Measurements from ENCODE around the gene ARSB. TPM values are rescaled to one million over a fixed set of nuclear protein-coding genes. Genes with fewer than 3 reads are reported as not detected.
A peak's percentile ranks its signal among the peaks of the same experiment; 100 is the strongest.
"Not testable (repeated sequence)": the region's sequence is repeated elsewhere in the genome, so short reads cannot be mapped to it uniquely, and the experiment has no call there.

Gene ARSB
- polyA plus RNA-seq, 4 donors, result 0.54 to 17.9 (median 1.9) TPM

DNA sequence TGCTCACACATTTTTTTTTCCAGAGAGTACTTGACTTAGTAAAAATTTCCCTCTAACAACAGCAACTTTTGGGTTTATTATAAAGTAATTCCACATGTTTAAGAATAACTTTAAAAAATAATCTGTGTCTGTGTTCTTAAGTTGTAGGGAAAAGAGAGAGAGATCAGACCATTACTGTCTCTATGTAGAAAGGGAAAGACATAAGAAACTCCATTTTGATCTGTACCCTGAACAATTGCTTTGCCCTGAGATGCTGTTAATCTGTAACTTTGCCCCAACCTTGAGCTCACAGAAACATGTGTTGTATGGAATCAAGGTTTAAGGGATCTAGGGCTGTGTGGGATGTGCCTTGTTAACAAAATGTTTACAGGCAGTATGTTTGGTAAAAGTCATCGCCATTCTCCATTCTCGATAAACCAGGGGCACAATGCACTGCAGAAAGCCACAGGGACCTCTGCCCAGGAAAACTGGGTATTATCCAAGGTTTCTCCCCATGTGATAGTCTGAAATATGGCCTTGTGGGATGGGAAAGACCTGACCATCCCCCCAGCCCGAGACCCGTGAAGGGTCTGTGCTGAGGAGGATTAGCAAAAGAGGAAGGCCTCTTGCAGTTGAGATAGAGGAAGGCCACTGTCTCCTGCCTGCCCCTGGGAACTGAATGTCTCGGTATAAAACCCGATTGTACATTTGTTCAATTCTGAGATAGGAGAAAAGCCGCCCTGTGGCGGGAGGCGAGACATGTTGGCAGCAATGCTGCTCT lies 75.7 kb downstream of the ARSB start:
- H3K4me1 ChIP-seq (ENCODE audit: control insufficient read depth in 3 of 3, insufficient read depth in 2 of 3, low read depth in 1 of 3, low read length in 2 of 3), result peaks cover 0 to 42% (median 16%) of the 10 kb centered on the region in 3 donors
- H3K4me3 ChIP-seq (ENCODE audit: low read depth in 1 of 3, low read length in 3 of 3); H3K27me3 ChIP-seq (ENCODE audit: control insufficient read depth in 3 of 3, insufficient read depth in 3 of 3, low read length in 3 of 3); FAIRE-seq; H3K9me3 ChIP-seq (ENCODE audit: control insufficient read depth in 2 of 2, insufficient read depth in 1 of 2, low read depth in 1 of 2, low read length in 1 of 2); DNase-seq; H3K36me3 ChIP-seq (ENCODE audit: control insufficient read depth in 3 of 3, insufficient read depth in 2 of 3, low read depth in 1 of 3, low read length in 3 of 3): not testable (repeated sequence)
- WGBS, 3 donors, result 83 to 94% (median 90%) methylated on average over 5 to 7 of the region's 9 CpGs
- H3K27ac ChIP-seq (ENCODE audit: low read depth in 1 of 3, low read length in 2 of 3), result peak overlapping the region in 1 of 3 donors; percentile 55

DNA sequence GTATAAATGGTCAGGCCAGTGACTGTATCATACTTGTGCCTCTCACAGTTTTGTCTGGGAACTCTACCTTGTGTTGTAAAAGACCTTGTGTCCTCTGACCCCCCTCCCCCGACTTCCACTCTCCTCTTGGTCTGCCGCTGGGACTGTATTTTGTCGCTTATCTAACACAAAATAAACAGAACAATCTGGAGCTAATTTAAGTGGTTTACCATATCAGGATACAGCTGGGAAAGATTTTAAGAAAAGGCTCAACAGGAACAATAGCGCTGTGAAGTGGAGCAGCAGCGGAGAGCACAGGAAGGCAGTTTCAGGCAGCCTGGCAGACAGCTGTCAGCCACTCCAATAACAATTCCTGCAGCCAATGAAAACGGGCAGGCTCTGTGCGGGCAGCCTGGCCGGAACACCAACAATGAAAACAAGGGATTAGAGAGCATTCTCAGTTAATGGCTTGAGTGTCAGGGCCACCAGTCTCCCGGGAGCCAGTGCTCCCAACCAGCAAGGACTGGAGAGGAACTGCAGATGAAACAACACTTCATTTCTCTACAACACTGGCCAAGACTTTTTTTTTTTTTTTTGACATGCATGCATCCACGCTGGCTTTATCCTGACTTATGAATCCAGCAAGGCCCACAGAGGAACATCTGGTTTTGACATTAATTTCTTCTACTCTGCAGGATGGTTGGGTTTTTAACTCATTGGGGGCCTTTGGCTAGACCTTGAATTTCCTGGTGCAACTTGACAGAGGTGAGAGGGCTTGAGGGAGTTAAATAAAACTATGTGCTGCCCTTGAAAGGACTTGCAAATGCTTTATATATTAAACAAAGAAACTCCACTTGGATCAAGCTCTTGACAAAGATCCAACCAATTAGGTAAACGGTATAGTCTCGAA lies 76.7 kb downstream of the ARSB start:
- Histone ChIP-seq H3K9me3 (ENCODE audit: control insufficient read depth in 2 of 2, insufficient read depth in 1 of 2, low read depth in 1 of 2, low read length in 1 of 2) (no peaks in the 10 kb centered on the region), H3K4me1 (ENCODE audit: control insufficient read depth in 3 of 3, insufficient read depth in 2 of 3, low read depth in 1 of 3, low read length in 2 of 3) (peaks cover 0 to 42% (median 16%) of the 10 kb centered on the region in 3 donors), H3K36me3 (ENCODE audit: control insufficient read depth in 3 of 3, insufficient read depth in 2 of 3, low read depth in 1 of 3, low read length in 3 of 3) (no peaks in the 10 kb centered on the region), H3K27ac (ENCODE audit: low read depth in 1 of 3, low read length in 2 of 3) (peak overlapping the region in 2 of 3 donors; percentile 55 to 71), H3K27me3 (ENCODE audit: control insufficient read depth in 3 of 3, insufficient read depth in 3 of 3, low read length in 3 of 3) (no peaks in the 10 kb centered on the region), H3K4me3 (ENCODE audit: low read depth in 1 of 3, low read length in 3 of 3) (peak overlapping the region in 1 of 3 donors; percentile 8)
- DNase-seq, result peak; percentile 45 to 69
- 13 to 22% (median 19%) methylated on average over 12 of the region's 12 CpGs for WGBS, 3 donors
- no peak for FAIRE-seq

DNA sequence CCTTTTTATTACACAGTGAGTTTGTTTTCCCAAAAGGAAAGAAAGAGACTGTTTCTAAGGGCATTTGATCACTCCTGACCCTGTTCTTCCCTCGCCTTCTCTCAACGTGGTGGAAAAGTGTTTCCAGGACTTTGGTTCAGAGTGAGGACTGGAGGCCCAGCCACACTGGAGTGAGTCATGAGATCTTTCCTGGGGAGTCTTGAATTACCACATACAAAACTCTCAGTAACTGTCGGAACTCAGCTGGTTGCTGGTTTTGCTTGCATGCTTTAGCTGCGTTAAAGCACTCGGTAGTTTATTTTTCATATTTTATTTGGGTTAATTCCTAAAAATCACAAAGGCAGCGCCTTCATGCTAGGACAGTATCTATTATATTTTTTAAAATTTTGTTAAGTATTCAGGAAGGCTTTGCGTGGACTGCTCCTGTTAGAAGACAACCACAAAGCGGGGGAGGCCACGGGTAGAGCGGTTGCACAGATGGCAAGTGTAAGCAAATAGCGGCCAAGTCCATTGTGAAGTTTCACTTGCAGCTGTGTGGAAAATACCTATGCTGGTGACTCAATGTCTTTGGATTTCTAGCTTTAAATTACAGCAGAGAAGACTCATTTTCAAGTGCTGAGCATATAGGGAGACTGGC lies 77.7 kb downstream of the ARSB start:
- peak overlapping the region in 2 of 3 donors; percentile 55 to 71 for H3K27ac ChIP-seq (ENCODE audit: low read depth in 1 of 3, low read length in 2 of 3)
- no peak for FAIRE-seq

DNA sequence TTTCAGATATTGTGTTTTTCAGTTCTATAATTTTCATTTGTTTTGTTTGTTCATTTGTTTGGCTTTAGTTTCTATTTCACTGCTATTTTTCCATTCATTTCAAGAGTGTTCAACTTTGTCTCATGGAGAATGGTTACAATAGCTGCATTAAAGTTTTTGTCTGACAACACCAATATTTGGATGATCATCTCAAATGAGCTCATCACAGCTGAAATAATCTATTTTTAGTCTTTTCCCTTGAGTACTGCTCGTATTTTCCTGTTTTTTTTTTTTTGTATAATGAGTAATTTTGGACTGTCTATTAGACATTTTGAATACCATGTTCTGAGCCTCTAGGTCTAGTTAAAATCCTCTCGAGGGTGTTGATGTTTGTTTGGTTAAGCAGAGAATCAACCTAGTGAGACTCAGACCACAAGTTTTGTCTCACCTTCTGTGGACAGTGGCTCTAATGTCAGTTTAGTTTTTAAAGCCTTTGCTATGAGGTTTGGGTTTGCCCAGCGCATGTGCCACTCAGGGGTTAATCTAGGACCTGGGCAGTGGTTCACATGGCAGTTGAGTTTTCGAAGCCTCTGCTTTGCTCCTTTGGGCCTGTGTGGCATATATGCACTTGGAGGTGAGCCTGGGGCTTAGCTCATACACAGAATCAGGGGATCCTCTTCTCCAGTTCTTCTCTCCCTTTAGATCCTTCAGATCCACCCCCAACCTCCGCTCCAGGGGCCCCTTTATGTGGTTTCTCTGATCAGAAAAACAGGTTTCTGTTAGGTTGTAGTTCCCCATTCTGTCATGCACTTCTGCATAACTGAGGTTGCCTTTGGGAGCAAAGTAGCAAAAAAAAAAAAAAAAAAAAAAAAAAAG lies 79.8 kb downstream of the ARSB start:
- H3K4me3 ChIP-seq (ENCODE audit: low read depth in 1 of 3, low read length in 3 of 3), result no peak overlapping the region
- no peak for FAIRE-seq

More for the DNA sequence above, 77.7 kb downstream of the ARSB start:
- Histone ChIP-seq H3K36me3 (ENCODE audit: control insufficient read depth in 3 of 3, insufficient read depth in 2 of 3, low read depth in 1 of 3, low read length in 3 of 3) (no peaks in the 10 kb centered on the region), H3K4me3 (ENCODE audit: low read depth in 1 of 3, low read length in 3 of 3) (no peak overlapping the region), H3K27me3 (ENCODE audit: control insufficient read depth in 3 of 3, insufficient read depth in 3 of 3, low read length in 3 of 3) (no peaks in the 10 kb centered on the region), H3K4me1 (ENCODE audit: control insufficient read depth in 3 of 3, insufficient read depth in 2 of 3, low read depth in 1 of 3, low read length in 2 of 3) (peaks cover 0 to 40% (median 16%) of the 10 kb centered on the region in 3 donors), H3K9me3 (ENCODE audit: control insufficient read depth in 2 of 2, insufficient read depth in 1 of 2, low read depth in 1 of 2, low read length in 1 of 2) (no peaks in the 10 kb centered on the region)
- 60 to 83% (median 78%) methylated on average over 11 of the region's 11 CpGs for WGBS, 3 donors
- peak in 1 of 2 donors; percentile 64 for DNase-seq

DNA sequence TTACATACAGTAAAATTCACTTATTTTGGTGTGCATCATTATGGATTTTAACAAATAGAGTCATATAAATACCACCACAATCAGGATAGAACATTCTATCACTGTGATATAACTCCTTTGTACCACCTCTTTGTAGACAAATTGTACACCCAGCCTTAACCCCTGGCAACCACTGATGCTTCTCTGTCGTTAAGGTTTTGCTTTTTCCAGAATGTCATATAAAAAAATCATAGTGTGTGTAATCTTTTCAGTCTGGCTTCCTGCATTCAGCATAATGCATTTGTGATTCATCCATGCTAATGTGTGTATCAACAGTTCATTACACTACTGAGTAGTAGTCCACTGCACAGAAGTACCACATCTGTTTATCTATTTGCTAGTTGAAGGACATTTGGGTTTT lies 81.2 kb downstream of the ARSB start:
- H3K27me3 ChIP-seq (ENCODE audit: control insufficient read depth in 3 of 3, insufficient read depth in 3 of 3, low read length in 3 of 3), result no peaks in the 10 kb centered on the region
- WGBS, 3 donors, result 57 to 67% (median 66%) methylated on average over 1 of the region's 1 CpG
- peaks cover 0 to 26% (median 14%) of the 10 kb centered on the region in 3 donors for H3K4me1 ChIP-seq (ENCODE audit: control insufficient read depth in 3 of 3, insufficient read depth in 2 of 3, low read depth in 1 of 3, low read length in 2 of 3)
- no peak overlapping the region for H3K27ac ChIP-seq (ENCODE audit: low read depth in 1 of 3, low read length in 2 of 3)
- FAIRE-seq, result no peak
- no peak for DNase-seq
- H3K9me3 ChIP-seq (ENCODE audit: control insufficient read depth in 2 of 2, insufficient read depth in 1 of 2, low read depth in 1 of 2, low read length in 1 of 2), result peaks cover 0 to 9% of the 10 kb centered on the region in 2 donors
- H3K36me3 ChIP-seq (ENCODE audit: control insufficient read depth in 3 of 3, insufficient read depth in 2 of 3, low read depth in 1 of 3, low read length in 3 of 3), result no peaks in the 10 kb centered on the region
- no peak overlapping the region for H3K4me3 ChIP-seq (ENCODE audit: low read depth in 1 of 3, low read length in 3 of 3)

More for the DNA sequence above, 79.8 kb downstream of the ARSB start:
- H3K4me1 ChIP-seq (ENCODE audit: control insufficient read depth in 3 of 3, insufficient read depth in 2 of 3, low read depth in 1 of 3, low read length in 2 of 3), result peaks cover 0 to 36% (median 16%) of the 10 kb centered on the region in 3 donors
- H3K27ac ChIP-seq (ENCODE audit: low read depth in 1 of 3, low read length in 2 of 3), result no peak overlapping the region
- H3K36me3 ChIP-seq (ENCODE audit: control insufficient read depth in 3 of 3, insufficient read depth in 2 of 3, low read depth in 1 of 3, low read length in 3 of 3), result no peaks in the 10 kb centered on the region
- peaks cover 0 to 3% of the 10 kb centered on the region in 2 donors for H3K9me3 ChIP-seq (ENCODE audit: control insufficient read depth in 2 of 2, insufficient read depth in 1 of 2, low read depth in 1 of 2, low read length in 1 of 2)
- WGBS, 3 donors, result 74 to 82% (median 78%) methylated on average over 5 of the region's 5 CpGs
- DNase-seq, result no peak
- no peaks in the 10 kb centered on the region for H3K27me3 ChIP-seq (ENCODE audit: control insufficient read depth in 3 of 3, insufficient read depth in 3 of 3, low read length in 3 of 3)

DNA sequence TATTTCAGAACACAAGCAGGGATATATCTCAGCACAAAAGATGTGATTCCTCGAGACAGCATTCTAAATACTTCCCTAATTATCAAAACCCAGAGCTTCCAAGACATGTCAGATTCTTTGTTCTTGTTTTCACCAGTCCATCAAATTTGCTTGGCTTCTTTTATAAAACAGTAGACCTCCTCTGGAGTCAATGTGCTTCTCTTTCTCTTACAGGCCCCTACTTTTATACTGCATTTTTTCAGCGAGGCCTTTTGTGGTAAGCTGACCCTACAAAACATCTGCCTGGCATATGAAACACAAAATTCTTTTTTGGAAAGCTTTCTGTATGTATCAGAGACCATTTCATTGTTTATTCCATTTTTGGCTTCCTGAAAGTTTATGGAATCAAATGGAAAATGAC lies 81.8 kb downstream of the ARSB start:
- peaks cover 0 to 9% of the 10 kb centered on the region in 2 donors for H3K9me3 ChIP-seq (ENCODE audit: control insufficient read depth in 2 of 2, insufficient read depth in 1 of 2, low read depth in 1 of 2, low read length in 1 of 2)

DNA sequence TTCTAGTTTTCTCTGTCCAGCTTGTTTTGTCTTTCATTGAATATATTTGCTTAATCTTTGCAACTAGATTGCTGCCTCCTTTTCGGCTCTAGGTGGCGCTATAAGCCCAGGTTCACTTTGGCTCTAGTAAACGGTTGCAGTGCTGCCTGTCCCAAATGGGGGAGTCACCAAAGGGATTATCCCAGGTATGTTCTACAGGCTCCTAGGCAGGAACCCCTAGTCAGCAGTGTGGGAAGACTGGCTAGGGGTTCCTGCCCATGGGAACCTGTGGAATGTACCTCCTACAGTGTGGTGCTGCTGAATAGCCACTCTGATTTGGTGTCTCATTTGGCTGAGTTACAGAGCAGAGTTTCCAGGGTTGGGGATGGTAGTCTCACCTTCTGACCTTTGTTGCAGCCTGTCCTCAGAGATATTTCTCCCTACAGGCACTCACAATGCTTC lies 85.2 kb downstream of the ARSB start:
- DNase-seq, result peak in 1 of 2 donors; percentile 38
- peaks cover 0 to 5% (median 0%) of the 10 kb centered on the region in 3 donors for H3K36me3 ChIP-seq (ENCODE audit: control insufficient read depth in 3 of 3, insufficient read depth in 2 of 3, low read depth in 1 of 3, low read length in 3 of 3)
- peaks cover 0 to 9% of the 10 kb centered on the region in 2 donors for H3K9me3 ChIP-seq (ENCODE audit: control insufficient read depth in 2 of 2, insufficient read depth in 1 of 2, low read depth in 1 of 2, low read length in 1 of 2)
- 15 to 23% (median 16%) methylated on average over 3 of the region's 3 CpGs for WGBS, 3 donors
- no peaks in the 10 kb centered on the region for H3K27me3 ChIP-seq (ENCODE audit: control insufficient read depth in 3 of 3, insufficient read depth in 3 of 3, low read length in 3 of 3)
- H3K27ac ChIP-seq (ENCODE audit: low read depth in 1 of 3, low read length in 2 of 3), result no peak overlapping the region
- FAIRE-seq, result no peak
- H3K4me3 ChIP-seq (ENCODE audit: low read depth in 1 of 3, low read length in 3 of 3), result no peak overlapping the region
- H3K4me1 ChIP-seq (ENCODE audit: control insufficient read depth in 3 of 3, insufficient read depth in 2 of 3, low read depth in 1 of 3, low read length in 2 of 3), result no peaks in the 10 kb centered on the region

More for the DNA sequence above, 81.8 kb downstream of the ARSB start:
- H3K27me3 ChIP-seq (ENCODE audit: control insufficient read depth in 3 of 3, insufficient read depth in 3 of 3, low read length in 3 of 3), result no peaks in the 10 kb centered on the region
- H3K27ac ChIP-seq (ENCODE audit: low read depth in 1 of 3, low read length in 2 of 3), result no peak overlapping the region
- H3K4me1 ChIP-seq (ENCODE audit: control insufficient read depth in 3 of 3, insufficient read depth in 2 of 3, low read depth in 1 of 3, low read length in 2 of 3), result peaks cover 0 to 21% (median 9%) of the 10 kb centered on the region in 3 donors
- 74 to 87% (median 81%) methylated on average over 2 of the region's 2 CpGs for WGBS, 3 donors
- FAIRE-seq (no peak), DNase-seq (no peak)
- no peaks in the 10 kb centered on the region for H3K36me3 ChIP-seq (ENCODE audit: control insufficient read depth in 3 of 3, insufficient read depth in 2 of 3, low read depth in 1 of 3, low read length in 3 of 3)
- no peak overlapping the region for H3K4me3 ChIP-seq (ENCODE audit: low read depth in 1 of 3, low read length in 3 of 3)

Data from small intestine (tissue), 7 donors.